Gastrocnemius medialis (tissue), 4 donors: Measurements from ENCODE around the gene BTNL2.

ENCODE experiments used
- POLR2A ChIP-seq, 2 donors: fragments of 450-650 bp; IDR thresholded peaks; one replicate each; pipeline ENCODE4 v1.6.1; 2017; ENCODE audit warnings: antibody characterized with exemption in 2 of 2, mild to moderate bottlenecking in 2 of 2, moderate library complexity in 2 of 2
- TF ChIP-seq, protein P1 (sequence below), 5 experiments: fragments of 450-650 bp in 3 of 5; fragments of 200-600 bp in 2 of 5; sonication (generic) in 2 of 5; IDR thresholded peaks in 4 of 5; conservative IDR thresholded peaks in 1 of 5; 1 replicate in 4 of 5; 2 replicates in 1 of 5; pipeline ENCODE4 v1.5.1; 2016 to 2019; ENCODE audit warnings: antibody characterized with exemption in 5 of 5, mild to moderate bottlenecking in 3 of 5, moderate library complexity in 3 of 5

DNA sequence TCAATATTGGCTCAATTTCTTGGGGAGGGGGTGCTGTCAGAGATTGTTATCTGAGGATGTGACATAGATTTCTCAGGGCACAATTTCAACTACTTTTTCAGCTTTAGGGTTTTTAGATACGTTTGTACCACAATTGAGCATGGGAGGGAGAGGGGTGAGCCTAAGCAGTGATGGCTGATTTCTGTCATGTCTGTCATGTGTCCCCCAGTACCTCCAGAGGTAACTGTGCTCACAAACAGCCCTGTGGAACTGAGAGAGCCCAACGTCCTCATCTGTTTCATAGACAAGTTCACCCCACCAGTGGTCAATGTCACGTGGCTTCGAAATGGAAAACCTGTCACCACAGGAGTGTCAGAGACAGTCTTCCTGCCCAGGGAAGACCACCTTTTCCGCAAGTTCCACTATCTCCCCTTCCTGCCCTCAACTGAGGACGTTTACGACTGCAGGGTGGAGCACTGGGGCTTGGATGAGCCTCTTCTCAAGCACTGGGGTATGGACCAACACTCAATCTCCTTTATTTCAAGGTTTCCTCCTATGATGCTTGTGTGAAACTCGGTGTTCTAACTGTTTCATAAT lies 36.1 kb upstream of the BTNL2 start:
- TF ChIP-seq, protein P1, sequence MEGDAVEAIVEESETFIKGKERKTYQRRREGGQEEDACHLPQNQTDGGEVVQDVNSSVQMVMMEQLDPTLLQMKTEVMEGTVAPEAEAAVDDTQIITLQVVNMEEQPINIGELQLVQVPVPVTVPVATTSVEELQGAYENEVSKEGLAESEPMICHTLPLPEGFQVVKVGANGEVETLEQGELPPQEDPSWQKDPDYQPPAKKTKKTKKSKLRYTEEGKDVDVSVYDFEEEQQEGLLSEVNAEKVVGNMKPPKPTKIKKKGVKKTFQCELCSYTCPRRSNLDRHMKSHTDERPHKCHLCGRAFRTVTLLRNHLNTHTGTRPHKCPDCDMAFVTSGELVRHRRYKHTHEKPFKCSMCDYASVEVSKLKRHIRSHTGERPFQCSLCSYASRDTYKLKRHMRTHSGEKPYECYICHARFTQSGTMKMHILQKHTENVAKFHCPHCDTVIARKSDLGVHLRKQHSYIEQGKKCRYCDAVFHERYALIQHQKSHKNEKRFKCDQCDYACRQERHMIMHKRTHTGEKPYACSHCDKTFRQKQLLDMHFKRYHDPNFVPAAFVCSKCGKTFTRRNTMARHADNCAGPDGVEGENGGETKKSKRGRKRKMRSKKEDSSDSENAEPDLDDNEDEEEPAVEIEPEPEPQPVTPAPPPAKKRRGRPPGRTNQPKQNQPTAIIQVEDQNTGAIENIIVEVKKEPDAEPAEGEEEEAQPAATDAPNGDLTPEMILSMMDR (IDR thresholded peaks at IDR 0.05 in 4 of 5, conservative IDR thresholded peaks at IDR 0.05 in 1 of 5): no peak
- TF ChIP-seq POLR2A (IDR thresholded peaks at IDR 0.05): no peak
